GM21447 (cell line): ENCODE data around the gene POMT2.
"Not testable (repeated sequence)": the region's sequence is repeated elsewhere in the genome, so short reads cannot be mapped to it uniquely, and the experiment has no call there.

Experiments
- ATAC-seq: cut with Tn5 transposase; IDR thresholded peaks from one replicate; pipeline ENCODE4 v1.9.1; 2021; ENCODE audit not compliant: unreplicated experiment

The POMT2 gene

GRCh38 chr14:77303417-77304156, 17.1 kb downstream of the POMT2 start:
- peak; percentile 69 for ATAC-seq

GRCh38 chr14:77302926-77303325, 17.8 kb downstream of the POMT2 start:
- ATAC-seq, result no peak

DNA sequence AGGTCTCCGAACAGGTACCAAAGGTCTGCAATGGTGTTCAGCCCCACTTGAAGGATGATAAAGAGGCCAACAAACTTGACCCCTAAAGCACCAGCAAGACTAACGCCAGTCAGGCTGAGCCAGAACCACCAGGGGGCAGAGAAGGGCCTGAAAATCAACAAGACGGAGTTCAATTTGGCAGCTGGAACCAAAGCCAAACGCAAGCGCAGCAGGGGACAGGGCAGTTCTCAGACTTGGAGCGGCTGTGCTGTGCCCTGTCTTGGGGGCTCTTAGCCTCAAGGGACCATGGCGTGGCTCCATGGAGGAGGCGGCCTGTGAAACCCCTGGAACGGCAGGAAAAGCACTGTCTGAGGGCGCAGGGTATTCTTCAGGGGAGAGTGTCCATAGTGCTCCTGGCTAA, 19.6 kb downstream of the POMT2 start:
- ATAC-seq, result no peak

DNA sequence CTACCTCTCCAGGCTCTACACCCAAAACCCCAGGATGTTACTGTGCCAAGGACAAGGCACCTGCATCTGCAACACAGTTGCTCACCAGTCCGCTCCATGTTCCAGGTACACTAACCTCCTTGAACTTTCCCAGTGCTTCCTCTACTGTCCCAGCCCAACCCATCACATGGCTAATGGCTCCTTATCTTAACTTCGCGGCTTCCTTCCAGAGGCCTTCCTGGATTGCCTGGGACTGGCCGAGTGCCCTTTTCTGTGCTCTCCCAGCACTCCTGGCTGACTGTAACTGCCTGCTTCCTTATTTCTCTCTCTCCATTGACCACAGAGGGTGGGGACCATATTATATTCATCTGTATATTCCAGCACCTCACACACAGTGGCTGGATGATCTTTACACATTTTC, 20.9 kb downstream of the POMT2 start:
- no peak for ATAC-seq

DNA sequence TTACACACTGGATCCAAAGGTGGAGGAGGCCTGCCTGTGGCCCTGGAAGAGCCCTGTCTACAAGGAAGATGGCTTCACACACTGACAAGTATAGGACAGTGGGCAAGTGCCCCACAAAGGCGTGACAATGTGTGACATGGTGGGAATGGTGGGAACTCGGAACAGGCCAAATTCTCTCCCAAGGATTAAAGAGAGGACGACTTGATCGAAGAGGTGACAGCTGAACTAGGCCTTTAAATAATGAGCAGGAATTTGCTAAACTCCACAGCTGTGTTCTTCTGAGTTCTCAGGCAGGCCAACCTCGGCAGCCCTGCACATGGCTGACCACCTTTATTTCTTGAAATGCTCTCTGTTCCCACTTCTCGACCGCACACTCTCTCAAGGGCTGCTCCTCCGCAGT, 23.8 kb downstream of the POMT2 start:
- no peak for ATAC-seq

DNA sequence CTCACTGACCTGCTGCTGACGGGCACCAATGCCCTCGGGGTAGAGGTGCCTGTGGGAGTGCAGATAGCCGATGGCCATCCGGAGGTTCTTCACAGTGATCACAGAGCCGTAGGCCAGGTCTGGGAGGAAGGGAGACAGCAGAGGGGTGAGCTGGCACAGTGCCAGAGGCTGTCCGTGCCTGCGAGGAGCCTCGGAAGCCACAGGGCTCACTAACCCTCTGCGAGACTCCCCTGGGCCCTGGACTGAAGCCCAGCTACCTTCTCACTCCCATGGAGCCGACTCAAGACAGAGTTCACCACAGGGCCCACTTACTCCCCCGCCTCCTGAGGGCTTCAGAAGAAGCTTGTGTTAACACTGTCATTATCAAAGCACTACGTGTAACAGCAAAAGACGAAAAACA, 24.5 kb downstream of the POMT2 start:
- ATAC-seq, result no peak

DNA sequence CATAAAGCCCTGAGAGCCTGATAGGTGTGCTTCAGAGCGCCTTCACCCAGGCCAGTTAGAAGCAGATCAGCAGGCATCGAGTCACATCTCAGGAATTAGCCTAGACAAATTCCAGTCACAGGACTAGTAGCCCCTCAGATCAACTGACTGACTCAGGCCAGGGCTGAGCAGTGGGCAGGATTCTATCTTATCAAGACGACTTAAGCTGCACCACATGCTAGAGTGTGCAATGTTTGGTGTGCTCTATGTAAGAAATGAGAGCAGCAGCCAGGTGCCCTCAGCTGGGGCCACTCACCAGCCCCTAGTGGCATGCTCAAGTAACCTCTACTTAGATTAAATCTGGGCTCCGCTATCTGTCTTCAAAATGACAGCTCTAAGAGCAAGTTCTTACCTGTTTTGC, 30.0 kb downstream of the POMT2 start:
- no peak for ATAC-seq

DNA sequence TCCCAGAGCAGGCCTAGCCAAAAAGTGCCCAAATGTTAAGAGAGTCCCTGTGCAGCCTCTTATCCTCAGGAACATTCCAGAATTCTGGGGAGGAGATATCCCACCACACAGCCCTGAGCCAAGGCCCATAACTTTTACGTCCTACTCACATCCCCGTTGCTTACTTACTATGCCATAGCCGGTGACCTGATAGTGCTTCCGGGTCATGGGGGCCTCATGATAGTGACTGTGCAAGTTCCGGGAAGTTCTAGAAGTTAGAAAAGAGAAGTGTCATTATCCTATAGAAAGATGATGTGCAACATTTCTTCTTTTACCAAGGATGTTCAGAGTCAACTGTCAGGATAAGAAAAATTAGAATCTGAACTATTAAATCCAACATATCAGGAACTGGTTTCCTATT, 34.1 kb downstream of the POMT2 start:
- ATAC-seq, result no peak

GRCh38 chr14:77284466-77284865, 36.2 kb downstream of the POMT2 start:
- ATAC-seq, result no peak

GRCh38 chr14:77284066-77284465, 36.6 kb downstream of the POMT2 start:
- ATAC-seq, result no peak

DNA sequence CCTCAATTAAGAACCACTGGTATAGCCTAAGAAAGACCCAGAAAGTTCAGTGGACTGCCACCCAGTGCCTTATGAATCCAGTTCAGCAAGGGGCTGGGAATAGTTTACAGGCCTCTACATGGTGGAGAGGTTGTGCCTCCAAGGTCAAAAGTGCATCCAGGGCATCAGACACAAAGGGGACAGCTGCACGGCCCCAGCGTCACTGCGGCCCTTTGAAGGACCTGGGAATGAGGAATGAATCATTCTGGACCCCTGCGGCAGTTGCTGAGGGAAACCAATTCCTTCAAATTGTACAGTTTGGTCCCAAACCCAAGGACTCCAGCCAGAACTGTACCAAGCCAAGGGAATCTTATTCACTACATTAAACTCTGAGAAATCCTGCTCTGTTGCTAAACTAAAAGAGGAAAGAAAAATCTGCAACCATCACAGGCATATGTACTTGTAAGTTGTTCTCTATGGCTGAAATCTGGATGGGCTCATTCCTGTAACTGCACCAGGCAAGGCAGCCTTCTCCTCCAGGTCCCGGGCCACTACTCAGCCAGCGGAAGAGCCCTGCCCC, 38.8 kb downstream of the POMT2 start:
- ATAC-seq, result no peak

- not testable (repeated sequence) for ATAC-seq
Measured at GRCh38 chr14:77280921-77281320, 39.8 kb downstream of the POMT2 start.

GRCh38 chr14:77279719-77280118, 41.0 kb downstream of the POMT2 start:
- no peak for ATAC-seq

DNA sequence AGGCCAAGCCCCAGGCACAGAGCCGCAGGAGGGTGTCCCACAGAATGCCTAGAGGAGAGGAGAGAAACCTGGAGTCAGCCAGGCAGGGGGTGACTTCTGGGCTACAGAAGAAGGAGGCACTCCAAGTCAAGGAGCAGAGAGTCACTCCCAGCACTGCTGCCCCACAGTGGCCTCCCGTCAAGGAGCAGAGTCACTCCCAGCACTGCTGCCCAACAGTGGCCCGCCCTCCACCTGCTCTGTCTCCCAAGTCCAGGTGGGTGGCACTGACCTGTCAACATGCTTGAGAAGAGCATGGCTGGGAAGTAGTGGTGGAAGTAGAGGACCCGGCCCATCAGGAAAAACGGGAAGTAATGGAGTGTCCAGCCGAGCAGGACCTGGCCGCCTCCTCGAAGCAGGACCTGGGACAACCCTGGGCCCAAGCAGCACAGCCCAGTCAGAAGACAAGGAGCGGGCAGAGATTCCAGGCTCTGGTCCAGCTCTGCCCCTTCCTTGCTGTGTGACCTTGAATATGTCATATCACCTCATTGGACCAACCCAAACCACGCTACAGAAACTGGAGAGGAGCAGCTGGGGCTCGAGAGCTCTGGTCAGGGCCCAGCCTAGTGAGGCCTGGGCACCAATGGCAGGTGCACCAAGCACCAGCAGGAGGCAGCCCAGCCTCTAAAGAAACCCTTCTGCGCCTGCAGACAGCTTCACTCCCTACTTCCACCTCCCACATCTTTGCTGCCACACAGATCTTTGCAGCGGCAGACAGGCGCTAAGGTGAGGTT, 42.0 kb downstream of the POMT2 start:
- no peak for ATAC-seq

- no peak for ATAC-seq
Measured at GRCh38 chr14:77276959-77277358, 43.7 kb downstream of the POMT2 start.

DNA sequence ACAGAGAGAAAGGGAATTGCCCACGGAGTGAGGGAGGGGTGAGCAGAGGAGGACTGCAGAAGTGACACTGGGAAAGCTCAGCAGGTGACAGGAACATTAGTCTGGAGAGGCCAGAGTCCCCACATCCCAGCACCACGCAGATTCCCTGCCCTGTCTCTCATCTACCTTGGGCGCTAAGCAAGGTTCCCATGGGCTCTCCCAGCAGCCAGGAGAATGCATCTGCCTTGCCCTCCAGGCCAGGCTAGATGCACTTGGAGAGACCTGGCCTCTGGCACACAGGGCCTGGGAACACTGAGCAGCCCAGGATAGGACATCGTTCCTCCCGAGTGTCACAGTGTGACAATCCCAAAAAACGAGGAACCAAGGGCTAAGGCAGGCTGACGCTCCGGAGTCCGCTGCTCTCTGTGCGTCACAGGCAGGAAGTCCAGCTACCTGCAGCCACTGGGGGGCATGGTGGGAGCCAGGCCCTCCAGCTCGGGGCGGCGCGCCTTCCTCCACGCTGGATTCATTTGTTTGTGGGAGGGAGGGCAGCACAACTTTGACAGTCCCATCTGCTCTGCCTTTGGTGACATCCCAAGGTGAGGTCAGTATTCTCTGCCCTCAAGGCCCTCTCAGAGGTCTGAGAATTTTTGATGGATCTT, 44.3 kb downstream of the POMT2 start:
- ATAC-seq, result no peak

GRCh38 chr14:77275601-77276017, 45.1 kb downstream of the POMT2 start:
- ATAC-seq, result no peak

DNA sequence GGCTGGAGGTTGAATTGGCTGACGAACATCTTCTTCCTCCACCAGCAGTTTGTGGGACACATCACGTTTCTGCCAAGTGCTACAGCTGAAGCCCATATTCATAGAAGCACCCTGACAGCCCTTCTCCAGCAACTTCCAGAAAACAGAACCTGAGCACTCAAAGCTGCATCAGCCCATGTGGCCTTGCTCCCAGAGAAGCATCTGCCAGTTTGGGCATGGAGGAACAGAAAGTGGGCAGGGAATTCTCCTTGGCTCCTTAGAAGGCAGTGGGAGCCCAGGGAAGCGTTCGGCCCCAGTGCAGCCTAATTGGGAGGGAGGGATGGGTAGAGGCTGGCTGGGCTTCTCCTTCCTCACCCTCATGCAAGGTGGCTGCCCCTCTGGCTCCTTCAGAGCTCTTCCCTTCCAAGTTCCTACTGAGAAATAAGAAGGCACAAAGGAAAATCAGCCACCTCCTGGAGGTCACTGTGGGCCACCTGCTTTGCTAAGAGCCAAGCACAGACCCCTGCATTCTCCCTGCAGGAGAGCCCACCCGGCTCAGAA, 45.6 kb downstream of the POMT2 start:
- ATAC-seq, result no peak

GRCh38 chr14:77273796-77274195, 46.9 kb downstream of the POMT2 start:
- no peak for ATAC-seq

DNA sequence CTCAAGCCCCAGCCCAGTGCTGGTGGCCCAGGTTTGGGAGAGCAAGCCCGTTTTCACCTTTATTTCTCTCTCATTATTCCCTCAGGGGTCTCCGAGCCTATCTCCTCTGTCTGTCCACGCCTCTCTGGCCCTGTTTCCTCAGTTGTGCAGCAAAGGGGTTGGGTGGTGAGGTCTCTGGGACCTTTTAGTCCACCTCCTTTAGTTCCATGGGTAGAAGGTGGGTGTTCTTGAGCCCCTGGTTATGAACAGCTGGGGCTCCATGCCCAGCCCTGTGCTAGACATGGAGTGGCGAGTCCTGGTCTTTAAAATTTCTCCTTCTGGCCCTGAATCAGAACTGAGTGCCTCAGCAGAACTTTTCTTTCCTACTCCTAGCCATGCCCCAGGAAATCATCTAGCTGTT, 48.4 kb downstream of the POMT2 start:
- no peak for ATAC-seq

- no peak for ATAC-seq
Measured at GRCh38 chr14:77271113-77271710, 49.5 kb downstream of the POMT2 start, which contains the start of gene NGB. NGB (minus strand) TSS chr14:77271206; CDS start chr14:77270937, 269 bp downstream.
